DMS153 (cell line): Measurements from ENCODE around the gene ADCY5.
A peak's percentile ranks its signal among the peaks of the same experiment; 100 is the strongest.

Experiments
- DNase-seq: peaks from one replicate; lab custom pipeline; 2025; lab: John Stamatoyannopoulos, UW

ADCY5 gene

DNA sequence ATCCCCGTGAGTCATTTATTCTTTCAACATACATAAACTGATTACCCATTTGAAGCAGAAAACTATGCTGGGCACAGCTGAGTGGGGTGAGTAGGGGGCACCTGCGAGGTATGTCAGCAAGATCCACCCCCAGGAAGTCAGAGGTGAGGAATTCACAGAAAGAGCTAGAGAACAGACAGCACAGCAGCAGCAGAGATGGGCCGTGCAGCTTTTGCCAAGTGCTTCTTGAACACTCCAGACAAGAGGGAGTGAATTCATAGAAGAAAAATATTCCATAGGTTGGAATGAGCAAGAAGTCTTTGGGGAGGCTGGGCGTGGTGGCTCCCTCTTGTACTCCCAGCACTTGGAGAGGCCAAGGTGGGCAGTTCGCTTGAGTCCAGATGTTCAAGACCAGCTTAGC is 9.4 kb upstream of the ADCY5 start:
- no peak for DNase-seq

DNA sequence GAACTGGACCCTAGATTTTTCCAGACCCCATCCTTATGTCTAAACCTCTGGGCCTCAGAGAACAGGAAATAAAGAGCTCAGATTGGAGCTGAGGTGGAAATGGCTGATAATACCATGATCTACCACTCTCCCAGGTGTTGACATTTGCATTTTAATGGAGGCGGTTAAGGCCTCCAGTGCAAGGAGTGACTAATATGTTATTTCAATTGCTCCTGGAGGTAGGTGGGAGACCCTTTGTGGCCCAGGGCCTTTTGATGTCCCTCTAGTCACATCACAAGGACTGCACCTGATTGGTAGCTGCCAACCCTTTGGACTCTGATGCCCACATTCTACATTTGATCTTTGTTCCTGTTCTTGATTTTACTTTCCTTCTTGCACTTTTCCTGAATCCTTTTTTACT is 9.0 kb upstream of the ADCY5 start:
- DNase-seq: no peak

DNA sequence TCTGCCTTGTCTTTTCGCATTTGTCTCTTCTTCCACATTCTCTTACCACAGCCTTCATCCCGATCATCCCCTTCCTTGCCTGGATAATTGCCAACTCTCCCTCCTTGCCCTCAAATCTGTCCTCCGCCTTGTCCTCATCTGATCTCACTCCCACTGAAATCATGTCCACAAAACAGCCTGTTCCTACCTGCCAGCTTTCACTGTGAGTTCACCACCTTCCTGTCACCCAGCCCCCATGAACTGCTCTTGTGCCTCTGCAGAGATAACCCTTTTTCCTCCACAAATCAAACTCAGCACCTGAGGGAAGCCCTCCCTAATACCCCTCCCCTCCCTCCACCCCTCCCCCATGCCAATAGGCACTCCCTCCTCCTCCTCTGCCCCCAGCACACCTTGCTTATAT is 4.8 kb upstream of the ADCY5 start:
- no peak for DNase-seq

DNA sequence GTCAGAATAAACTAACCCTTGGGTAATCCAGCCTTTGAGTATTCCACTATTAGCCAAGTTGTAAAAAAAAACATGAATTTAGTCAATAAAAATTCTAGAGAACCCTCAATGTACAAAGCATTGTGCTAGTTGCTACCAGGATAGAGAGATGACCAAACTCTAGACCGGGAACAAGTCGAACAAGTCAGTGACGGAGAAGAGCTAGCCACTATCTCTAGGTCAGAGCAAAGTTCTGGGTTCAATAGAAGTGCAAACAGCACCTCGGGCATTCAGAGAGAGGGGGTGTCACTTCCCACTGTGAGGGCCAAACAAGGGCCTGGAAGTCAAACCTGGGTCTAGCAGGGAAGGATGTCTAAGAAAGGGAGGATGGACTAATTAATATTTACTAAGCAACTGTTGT is 2.3 kb upstream of the ADCY5 start:
- DNase-seq: no peak

DNA sequence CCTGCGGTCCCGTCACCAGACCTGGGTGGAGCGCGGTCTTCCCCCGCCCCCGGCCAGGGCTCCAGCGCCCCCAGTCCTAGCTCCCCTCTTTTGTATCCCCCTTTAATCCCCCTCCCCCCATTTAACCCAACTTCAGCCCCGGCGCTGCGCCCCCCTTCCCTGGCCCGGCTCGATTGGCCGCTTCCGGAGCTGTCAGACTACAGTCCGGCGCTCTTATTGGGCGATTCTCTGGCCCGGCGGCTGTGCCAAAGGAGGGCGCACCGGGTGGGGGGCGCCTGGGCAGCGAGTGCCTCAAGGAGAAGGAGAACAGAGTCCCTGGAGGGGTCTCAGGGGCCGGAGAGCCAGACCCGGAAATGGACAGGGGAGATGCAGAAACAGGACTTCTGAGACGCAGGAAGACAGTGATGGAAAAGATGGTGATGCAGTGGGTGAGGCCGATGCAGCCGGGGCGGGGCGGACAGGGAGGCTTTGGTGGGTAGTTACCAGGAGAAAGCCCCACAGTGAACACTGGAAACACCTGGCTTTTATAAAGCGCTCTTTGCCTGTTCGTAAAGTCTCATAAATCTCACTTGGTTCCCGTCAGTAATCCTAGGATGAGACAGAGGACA is 1.2 kb upstream of the ADCY5 start:
- DNase-seq: no peak

DNA sequence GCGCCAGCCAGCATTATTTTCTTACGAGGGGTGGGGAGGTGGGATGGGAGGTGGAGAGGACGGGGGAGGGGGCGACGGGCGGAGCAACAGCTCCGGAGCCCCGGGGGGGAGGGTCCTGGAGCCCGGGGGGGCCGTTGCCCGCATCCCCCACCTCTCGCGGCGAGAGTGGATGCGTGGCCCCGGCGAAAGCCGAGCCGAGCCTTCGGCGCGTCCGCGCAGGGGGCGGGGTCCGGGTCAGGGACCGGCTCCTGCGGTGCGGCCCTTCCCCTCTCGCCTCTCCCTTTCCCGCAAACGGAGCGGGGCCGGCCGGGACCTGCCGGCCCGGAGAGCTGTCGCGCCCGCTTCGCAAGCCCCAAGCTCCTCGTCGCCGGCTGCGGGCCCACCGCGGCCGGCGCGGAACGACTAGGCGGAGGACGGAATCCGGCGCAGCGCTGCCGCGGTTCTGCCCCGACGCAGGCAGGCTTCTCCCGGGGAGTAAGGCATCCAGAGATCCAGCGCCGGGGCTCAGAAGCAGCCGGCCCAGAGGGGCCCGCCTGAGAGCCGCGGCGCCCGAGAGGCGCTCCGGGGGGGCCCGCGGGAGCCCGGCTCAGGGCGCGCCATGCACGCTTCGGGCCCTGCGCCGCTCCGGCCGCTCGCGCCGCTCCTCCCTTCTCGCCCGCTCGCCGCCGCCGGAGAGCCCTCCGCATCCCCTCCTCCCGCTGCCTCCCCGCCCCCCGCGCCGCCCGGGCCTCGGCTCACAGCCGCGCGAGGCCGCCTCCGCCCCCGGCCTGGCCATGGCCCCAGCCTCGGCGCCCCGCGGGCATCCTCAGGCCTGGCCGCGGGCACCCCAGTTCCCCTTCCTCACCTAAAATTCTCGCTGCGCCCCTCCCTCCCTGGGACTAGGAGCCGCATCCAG is 459 bp upstream of the ADCY5 start:
- DNase-seq: no peak

DNA sequence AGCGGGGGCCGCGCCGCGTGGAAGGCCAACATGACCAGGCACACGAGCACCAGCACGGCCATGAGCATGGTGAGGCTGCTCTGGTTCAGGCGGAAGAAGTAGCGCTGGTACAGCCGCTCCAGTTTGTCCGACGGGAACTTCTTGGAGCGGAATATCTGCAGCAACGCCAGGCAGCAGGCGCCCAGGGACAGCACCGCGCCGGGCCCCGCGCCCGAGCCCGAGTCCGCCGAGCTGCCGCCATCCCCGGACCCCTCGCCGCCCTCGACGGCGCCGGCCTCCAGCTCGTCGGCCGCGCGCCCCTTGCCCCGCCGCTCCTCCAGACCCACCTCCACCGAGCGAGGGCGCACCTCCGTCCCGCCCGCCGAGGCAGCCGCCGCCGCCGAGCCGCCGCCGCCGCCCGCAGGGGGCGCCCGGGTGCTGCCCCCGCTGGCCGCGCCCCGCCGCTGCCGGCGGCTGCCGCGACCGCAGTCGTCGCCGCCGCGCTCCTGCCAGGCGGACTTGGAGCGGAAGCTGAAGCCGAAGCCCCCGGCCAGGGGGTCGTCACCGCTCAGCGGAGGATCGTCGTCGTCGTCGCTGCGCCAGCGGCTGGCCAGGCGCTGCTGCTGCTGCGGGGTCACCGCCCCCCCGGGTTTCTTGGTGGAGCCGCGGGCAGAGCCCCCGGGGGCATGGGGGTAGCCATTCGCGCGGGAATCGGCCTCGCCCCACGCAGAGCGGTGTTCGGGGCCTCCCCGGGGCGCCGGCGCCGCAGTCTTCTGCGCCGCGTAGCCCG is 957 bp downstream of the ADCY5 start:
- DNase-seq: no peak

DNA sequence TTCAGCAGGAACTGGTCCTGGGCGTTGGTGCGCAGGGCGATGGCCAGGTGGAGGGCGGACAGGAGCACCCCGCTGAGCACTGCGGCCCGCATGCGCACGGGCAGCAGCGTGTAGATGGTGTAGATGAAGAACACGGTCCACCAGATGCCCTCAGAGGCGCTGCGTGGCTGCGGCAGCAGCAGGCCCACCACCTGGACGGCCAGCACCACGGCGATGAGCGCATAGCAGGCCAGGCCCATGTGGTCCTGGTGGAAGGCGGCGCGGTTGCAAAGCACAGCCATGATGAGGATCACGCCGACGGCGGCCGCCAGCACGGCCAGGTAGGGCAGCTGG is 1.5 kb downstream of the ADCY5 start:
- no peak for DNase-seq

DNA sequence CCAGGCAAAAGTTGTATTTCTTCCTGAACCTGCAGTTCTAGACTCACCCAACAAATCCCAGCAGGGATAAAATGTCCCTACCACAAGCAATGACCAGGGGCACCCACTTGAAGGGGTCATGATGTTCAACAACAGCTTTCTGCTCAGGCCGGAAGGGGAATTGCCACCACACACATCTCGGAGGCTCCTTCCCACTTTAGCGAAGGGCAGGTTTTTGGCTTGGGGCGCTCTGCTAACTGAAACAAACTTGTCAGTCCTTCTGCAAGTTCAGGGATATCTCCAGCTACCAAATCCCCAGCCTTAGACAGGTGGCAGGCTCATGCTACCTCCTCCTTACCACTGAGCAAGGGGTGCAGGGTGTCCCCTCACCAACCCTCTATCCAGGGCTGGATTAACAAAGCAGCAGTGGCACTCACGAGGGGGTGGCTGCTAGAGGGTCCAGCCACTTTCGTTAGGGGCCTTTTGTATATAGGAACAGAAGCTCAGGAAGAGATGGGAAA is 2.2 kb downstream of the ADCY5 start:
- no peak for DNase-seq

DNA sequence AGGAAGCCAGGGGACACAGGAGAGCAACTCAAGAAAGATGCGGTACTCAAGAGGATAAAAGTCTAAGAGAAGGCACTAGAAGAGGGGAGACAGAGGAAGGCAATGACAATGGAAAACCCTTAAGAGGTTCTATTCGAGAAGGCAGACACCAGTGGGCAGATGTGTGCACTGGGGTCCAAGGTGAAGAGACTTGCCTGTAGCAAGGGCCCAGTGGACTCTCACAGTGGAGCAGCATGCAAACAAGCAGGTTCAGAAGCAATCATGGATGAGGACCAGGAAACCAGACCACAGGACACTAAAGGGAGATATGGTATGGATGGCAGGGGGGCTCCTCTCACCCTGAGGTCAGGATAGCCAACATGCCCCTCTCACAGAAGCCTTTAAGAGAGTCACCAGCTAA is 2.7 kb downstream of the ADCY5 start:
- DNase-seq: no peak

DNA sequence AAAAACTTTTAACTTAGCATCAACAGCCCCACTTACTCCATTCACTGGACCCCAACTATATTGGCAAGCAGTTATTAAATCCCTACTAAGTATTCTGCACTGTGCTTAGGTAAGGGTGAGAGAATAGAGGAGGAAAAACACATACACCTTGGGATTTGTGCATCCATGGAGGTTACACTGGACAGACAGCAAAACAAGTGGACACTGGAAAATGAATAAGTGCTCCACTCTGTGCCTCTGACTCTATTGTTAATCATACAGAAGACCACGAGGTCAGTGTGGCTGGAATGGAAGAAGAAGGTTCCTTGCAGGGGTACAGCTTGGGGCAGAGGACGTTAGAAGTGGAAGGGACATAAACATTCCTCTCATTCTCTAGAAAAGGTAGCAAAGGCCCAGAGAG is 3.2 kb downstream of the ADCY5 start:
- DNase-seq: no peak

DNA sequence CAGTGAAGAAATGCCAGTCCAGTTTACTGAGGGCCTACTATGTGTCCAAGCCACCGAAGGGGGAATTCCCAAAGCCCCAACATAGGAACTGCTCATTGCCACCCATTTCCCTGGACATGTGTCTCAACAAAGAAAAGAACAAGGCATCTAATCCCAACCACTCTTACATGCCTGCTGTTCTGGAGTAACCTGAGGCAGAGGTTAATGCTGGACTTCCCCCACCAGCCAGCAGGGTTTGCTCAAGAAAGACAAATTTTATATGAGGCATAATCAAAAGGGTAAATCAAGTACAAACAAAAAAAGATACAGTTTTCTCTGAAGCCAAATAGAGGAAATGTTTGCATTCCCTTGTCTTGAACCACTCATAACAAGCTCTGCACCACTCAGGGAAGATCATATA is 4.1 kb downstream of the ADCY5 start:
- DNase-seq: no peak

DNA sequence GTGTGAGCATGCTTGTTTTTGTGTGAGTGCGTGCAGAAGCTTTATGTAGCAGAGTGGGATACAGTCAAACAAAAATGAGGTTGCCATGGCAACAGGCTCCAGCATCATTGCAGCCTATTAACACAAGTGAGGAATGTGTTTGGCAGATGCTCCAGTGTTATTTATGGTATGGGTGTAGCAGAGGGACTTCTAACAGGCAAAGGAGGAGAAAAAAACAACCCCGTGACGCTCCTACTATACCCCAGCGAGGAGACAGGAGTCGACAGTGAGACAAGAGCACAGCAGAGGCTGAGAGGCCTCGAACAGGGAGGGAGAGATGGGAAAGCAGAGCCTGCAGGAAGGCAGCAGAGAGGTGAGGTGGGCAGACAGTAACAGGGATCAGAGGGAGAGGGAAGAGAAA is 4.9 kb downstream of the ADCY5 start:
- no peak for DNase-seq

DNA sequence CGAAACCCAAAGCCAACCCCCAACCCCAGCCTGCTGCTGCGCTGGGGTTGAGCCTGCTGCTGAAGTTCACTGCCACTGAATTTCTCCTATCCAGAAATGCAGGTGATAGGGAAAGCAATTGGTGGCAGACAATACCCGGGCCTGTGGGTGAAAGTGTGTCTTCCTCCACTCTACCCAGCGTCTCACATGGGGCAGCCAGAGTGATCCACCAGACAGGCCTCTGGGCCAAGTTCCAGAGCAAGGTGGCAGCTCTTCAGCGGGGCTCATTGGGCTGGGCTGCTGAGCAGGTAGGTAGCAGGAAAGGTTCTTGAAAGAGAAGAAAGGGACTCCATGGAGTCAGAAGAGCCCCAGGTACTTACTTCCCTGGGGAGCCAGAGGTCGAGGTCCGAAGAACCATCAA is 6.0 kb downstream of the ADCY5 start:
- DNase-seq: no peak

DNA sequence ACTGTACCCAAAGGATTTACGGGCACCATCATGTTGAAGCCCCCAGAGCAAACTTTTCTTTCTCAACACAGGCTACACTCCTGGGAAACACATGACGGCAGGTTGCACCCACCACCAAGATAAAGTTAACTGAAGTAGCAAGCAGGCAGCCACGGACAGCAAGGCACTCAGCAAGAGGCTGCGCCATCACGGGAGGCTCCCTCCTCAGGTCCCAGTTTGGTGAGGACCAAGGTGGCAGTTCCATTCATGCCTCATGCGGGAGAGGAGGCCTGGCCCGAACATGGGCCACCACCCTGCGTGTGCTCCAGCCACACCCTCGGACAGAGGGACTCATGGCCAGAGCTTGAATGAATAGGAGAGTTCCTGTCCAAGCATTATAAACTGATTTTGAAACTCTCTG is 6.8 kb downstream of the ADCY5 start:
- DNase-seq: no peak

DNA sequence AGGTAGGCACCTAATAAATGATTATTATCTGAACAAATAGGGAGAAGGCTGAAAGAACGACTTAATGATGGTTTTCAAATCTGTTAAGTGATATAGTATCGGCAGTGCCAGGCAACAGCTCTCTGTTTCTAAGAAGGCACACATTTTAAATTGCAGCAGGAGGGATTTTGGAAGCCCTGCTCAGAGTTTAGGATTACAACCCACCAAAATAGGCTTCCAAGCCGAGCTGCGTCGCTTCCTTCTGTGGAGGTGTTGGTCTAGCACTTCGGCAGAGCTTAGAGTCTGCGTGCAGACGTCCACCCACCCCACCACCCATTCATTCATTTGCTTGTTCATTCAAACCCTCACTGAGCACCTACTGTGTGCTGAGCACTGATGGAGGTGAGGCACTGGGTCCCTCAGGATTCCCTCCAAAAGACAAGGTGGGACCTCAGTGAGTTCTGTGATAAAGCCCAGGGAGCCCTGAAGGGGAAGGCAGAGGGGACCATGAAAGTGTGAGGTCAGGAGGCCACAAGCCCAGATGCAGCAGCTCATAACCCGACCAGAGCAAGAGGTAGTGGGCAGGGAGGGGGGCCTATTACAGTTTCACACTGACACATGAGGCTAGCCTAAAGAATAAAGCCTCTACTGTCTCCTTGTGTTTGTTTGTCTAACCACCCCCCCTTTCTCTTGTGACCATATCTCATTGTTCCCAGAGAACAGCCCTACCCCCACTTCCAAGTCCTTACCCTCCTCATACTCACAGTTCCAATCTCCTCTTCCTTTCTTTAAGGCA is 8.9 kb downstream of the ADCY5 start:
- no peak for DNase-seq

DNA sequence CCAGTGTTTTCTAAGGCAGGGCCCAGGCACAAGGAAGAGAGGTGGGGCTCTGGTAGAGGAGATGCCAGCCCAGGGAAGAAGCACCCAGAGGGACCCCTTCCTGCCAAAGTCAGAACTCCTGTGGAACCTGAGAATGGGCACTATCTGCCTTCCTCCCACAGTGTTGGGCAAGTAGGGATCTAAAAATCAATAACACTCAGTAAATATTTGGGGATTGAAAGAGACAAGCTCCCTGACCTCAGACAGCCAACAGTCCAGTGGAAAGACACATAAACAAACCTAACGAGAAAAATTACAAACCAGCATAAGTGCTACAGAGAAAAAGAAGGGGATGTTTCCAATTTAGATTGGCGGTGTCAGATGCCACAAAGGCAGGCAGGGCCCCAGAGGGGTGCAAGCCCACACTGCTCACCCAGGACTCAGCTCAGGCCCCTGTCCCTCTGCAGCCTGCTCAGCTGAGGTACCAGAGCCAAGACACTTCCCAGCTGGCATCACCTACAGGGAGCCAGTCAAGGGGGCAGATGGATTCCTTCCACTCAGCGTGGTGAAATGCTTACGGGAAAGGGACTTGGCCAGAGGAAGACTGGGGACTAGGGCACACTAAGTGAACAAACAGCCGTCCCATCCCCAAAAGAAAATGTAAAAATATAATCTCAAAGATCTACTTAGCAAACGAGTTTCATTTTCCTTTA is 15.9 kb downstream of the ADCY5 start:
- DNase-seq: no peak

DNA sequence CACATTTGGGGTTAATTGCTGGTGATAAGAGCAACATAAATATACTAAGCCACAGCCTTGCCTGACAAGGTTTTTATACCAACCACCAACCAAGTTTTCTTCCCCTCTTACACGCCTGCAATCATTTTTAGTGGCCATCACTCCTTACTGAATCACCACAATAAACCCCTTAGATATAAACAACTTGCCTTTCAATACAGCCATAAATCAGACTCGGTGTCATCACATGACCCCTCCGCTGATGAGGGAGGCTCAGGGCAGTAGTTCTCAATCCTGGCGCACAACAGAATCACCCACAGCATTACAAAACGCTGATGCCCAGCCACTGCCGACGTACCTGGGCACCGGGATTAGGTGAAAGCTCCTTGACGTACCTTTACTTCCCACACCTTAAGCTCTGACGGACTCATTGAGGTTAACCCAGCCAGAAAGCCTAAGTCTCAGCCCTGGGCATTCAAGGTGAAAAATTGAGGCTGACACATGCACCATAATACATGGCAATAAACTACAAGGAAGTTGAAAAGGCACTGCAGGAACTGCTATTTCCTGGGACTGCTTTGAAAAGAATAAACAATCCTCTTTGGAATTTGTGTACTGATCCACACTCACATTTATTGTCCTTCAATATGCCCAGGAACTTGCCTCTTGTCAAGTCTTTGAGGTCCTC is 17.1 kb downstream of the ADCY5 start:
- peak; percentile 46 for DNase-seq

DNA sequence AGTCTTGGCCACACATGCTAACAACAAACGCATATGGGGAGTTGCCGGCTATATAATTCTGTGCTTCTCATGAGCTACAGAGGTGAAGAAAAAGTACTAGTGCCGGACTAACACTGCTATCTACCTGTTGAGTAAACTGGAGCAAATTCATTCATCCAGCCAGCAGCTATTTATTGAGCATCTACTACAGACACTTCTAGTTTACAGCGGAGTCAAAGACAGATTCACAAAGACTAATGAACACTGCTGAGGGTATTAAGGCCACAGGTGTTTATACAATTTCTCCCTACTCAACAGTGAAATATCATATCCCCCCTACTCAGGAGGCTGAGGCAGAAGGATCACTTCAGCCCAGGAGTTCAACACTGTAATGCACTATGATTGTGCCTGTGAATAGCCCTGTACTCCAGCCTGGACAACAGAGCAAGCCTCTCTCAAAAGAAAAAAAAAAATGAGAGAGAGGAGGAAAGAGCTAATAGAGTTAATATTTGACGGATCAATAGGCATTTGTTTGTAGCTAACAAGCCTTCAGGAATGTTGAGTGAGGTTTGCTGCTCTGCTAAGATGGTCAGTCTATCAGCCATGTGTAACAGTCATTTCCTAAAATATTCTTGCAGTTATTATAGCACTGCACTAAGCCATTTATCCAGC is 17.8 kb downstream of the ADCY5 start:
- no peak for DNase-seq

DNA sequence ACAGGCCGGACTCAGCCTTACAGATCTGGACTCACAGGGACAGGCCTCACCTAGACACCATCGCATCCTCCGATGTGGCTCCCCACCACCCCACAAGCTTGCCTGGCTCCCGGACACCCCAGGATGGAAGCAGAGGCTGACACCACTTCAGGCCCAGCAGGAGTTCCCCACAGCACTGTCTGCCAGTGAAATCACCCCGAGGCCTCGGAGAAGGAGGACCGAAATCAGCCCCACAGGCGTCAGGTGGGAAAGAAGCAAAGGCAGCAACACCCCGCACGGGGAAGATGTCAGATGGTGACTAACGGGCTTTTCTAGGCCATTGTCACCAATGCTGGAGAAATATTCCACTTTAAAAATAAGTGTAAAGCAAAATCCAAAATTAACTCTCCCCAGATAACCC is 18.6 kb downstream of the ADCY5 start:
- DNase-seq: no peak
